NCI-H226 (cell line): ENCODE measurements around the gene DTX1.

Experiments
- DNase-seq: peaks from one replicate; pipeline ENCODE4 v3.0.0-alpha.2; 2015

Gene DTX1

DNA sequence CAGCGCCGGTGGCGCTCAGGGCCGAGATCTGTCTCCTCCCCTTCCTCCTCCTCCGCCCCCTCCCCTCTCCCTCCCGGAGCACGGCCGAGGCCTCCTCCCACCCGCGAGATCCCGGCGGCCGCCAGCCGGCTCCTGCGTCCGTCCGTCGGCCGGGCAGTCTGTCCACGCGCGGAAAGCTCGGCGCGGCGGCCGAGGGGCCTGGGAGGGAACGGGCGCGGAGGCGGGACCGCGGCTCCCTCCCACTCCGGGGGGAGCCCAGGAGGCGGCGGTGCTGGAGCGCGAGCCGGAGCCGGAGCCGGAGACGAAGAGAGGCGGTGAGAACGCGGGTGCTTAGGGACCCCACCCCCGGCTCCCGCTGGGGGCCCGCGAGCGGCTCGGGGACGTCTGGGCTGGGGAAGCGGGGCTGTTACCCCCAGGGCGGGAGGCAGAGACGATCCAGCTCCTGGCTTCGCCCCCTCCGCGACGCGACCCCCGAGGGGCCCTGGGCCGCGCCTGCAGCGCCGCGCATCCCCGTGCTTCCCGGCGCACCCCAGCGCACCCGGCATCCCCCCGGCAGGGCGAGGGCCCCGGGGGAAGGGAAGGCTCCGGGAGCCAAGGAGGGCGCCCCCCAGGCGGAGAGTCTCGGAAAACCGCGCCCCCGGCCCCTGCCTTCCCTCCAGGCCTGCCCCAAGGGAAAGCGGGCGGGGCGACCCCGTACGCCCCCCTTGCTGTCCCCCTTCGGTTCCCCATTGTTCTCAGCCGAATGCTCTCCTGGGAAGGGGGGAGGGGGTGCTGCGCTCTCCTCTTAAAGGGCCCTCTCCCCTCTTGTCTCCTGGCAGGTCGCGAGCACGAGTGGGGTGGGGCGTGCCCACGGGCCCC, at the start of gene DTX1:
TSS of gene DTX1 (plus strand) at position 100 of the 858 bp plus-strand sequence. CDS start 1,463 bp downstream, outside the sequence.
- no peak for DNase-seq

DNA sequence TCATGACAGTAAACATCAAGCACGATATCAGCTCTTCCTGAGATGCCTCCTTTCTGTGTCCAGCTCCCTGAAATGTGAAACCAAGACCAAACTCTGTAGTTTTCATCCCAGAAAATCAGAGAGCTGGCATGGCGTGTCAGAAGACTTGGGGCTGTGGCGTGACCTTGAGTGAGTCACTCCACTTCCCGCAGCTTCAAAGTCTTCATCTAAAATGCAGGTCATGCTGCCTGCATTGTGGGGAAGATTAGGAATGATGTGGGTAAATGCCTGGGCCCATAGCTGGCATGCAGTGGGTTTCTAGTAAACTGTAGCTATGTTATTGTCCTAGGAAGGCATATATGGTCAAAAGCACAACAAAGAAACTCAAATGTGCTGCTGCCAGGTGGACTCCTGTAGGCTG, 49.4 kb upstream of the DTX1 start:
- DNase-seq, result peak; percentile 56

DNA sequence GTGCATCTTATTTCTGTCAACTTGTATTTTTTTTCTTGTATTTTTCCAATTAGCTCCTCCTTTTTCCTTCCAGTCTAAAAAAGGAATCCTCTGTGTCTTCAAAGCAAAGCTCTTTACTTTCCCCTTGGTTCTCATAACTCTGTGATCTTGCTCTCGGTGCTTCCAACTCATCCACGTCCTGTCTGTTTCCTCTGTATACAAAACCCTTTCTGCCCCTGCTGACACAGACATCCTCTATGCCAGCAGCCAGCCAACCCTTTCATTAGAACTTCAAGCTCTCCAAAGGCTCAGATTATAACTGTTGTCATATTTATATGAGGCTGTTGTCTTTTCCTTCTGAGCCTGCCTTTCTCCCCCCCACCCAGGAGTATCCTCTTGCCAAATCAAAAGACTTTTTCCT, 45.8 kb upstream of the DTX1 start:
- DNase-seq, result no peak

DNA sequence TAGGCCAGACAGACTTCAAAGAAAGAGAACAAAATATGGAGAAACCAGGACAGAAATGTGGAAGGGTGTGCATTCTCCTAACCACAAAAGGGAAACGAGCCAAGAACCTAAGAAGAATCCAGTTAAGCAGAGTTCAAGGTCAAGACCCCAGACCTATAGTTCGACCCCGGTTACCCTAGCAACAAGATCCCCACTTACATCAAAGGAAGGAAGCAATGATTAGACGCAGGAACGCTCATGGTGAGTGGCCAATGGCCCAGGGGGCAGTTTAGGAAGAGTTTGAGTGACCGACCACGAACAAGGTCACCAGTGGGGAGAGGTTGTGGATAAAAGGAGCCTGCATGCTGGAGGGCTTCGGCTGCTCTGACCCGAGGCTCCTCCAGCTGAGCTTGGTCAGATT, 42.0 kb upstream of the DTX1 start:
- DNase-seq, result no peak

DNA sequence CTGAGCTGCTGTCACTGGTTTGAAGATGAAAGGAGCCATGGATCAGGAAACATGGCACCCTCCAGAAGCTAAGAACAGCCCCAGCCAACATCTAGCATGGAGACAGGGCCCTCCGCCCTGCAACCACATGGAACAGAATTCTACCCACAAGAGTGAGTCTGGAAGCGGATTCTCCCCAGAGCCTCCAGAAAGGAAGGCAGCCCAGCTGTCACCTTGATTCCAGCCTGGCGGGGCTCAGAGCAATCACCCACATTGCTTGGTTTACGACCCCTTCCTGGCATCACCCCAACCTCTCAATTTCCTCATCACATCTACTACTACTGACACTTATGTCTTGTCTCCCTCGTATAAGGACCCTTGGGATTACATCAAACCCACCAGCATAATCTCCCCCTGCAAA, 39.7 kb upstream of the DTX1 start:
- no peak for DNase-seq

DNA sequence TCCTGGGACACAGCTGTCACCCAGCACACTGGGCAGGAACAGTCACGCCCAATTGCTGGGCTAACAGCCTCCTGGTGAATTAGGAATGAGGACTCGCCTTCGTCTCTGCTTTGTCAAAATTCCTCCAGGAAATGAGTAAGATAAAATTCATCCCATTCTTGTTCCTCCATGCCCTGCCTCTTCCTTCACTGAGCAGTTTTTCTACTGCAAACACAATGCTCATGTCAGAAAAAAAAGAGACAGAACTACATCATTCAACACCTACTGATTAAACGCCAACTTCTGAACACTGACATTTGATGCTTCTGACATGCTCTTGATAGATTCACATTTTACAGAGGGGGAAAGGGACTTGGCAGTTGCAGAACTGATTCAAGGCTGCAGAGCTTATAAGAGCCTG, 37.5 kb upstream of the DTX1 start:
- DNase-seq, result peak; percentile 28

DNA sequence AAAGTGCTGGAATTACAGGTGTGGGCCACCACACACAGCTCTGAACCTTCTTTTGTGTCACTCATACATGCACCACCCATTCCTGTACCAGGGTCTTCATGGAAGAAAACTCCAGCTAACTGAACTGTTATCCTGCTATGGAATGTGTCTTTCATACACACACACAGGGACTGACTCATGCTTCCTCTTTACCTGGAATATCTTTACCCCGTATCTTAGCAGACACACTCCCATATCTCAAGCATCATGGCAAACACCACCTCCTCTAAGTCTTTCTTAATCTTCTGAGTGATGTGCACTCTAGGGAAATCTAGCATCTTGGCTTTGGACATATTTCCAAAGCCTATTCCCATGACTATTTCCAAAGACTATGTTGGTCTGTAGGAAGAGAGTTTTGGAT, 35.0 kb upstream of the DTX1 start:
- no peak for DNase-seq

DNA sequence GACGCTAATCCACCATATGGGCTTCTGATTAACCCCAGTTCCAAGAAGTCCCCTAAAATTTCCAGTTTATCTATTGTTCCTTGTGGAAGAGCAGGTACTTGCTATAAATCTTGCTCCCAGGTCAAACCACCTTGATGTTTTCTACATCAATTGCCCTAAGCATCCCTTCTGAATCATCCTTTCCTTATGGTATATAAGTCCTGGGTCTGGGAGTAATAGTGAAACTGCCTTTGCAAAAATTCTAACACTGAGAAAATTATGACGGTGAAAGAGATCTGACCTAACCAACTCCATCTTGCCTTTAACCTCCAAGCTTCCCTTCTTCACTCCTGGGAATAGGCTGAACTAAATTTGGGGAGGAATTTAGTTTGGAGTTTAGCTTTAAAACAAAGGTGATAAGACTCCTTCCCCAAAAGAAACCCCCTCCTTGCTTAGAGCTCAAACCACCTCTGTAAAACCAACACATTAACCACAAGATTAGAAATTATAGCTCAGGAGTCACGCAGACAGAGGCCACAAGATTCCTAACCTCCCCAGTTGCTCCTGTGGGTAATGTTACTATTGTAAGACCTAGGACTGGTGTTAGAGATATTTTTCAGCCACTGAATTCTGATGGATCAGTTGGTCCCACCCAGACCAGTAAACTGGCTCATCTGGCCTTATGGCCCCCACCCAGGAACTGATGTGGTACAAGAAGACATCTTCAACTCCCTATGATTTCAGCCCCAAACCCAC, 33.8 kb upstream of the DTX1 start:
- DNase-seq, result no peak

DNA sequence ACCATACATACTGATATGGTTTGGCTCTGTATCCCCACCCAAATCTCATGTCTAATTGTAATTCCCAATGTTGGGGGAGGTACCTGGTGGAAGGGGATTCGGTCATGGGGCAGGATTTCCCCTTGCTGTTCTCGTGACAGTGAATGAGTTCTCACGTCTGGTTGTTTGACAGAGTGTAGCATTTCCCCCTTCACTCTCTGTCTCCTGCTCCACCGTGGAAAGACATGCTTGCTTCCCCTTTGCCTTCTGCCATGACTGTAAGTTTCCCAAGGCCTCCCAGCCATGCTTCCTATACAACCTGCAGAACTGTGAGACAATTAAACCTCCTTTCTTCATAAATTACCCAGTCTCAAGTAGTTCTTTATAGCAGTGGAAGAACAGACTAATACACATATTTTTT, 28.8 kb upstream of the DTX1 start:
- no peak for DNase-seq

DNA sequence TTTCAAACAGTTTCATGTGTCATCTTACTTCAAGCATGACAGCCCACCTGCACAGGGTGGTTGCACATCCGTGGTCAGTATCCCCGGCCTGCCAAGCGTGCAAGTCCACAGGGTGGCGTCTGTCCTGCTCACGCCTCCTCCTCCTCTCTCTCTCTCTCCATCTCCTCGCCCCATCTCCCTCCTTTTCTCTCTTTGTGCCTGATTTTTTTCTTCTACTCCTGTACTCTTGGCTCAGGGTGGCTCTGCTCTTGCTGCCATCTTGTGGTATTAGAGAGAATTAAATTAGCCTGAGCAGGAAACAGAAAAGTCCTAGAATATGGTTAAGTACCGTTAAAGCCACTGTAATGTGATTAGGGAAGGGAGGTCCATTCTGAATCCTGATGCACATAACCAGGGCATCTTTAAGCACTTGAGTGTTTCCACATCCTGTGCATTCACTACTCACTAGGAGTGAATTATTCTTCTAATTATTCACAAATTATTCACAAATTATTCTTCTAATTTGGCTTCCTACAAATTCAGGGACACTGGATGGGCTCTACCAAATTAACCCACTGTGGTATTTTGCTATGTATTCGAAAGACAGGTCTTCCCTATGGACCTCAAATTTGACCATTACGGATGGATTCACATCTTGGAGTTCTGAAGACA, 25.5 kb upstream of the DTX1 start:
- DNase-seq, result peak; percentile 38

DNA sequence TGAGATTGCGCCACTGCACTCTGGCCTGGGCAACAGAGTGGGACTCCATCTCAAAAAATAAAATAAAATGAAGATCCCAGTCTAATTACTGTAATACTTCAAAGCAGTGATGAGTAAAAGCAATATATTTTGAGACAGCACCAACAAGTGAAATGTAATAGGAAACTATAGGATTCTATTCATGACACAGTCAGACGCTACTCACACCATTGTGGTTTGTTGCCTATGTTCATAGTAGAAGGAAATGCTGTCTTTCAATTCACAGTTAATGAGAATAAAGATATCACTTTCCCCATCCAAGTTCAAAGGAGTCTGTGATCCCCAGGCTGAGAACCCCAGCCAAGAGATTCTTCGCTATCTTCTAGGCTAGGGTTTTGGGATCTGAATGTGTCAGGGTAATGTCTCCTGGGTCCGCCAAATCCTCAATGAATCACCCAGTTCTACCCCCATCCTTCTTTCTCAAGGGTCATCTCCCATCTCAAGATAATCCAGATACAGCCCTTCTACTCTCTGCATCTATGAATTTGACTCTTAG, 16.6 kb upstream of the DTX1 start:
- DNase-seq, result no peak

DNA sequence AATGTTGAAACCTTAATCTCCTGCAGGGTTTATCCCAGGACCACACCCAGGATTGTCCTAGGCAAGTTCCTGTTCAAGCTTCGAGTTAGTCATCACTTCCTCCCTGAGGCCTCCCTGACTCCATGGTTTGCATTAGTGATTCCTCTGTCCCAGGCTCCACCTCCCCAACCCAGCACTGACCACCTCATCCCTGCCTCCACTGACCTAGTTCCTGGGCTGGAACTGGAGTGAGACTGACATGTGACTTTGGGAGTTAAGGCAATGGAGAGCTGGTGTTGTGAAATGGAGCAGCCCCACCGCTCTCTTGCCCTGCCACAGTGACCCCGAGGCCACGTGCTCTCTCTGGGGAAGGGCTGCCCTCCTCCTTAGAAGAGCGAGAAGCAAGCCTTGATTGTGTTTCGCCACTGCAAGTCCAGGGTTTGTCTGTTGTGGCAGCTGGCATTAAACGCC, 15.8 kb upstream of the DTX1 start:
- peak; percentile 92 for DNase-seq

DNA sequence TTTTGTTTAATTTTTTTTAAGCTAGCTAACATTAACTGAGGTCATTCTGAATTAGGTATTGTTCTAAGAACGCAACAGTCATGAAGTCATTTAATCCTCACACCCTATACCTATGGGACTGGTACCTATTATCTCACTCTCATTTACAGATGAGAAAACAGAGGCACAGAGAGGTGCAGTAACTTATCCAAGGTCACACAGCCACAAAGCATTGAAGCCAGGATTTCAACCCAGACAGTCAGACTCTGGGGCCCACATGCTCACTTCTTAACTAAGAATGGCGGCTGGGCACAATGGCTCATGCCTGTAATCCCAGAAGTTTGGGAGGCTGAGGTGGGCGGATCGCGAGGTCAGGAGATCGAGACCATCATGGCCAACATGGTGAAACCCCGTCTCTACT, 15.0 kb upstream of the DTX1 start:
- no peak for DNase-seq

DNA sequence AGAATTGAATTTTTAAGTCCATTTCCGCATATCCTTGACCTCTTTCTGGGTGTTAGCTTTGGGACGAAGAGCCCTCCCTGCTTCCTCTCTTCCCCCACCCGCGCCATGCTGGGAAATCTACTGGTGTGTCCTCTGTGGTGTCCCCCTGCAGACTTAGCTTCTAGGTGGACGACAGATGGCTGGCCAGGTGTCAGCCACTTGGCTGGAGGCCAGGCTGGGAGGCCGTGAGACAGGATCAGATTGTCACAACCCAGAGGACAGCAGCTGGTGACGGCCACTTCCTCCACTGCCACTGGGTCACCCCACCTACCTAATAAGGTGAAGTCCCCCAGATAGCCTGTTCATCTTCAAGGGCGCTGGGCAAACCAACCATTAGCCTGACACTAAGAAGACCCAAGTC, 13.3 kb upstream of the DTX1 start:
- no peak for DNase-seq

DNA sequence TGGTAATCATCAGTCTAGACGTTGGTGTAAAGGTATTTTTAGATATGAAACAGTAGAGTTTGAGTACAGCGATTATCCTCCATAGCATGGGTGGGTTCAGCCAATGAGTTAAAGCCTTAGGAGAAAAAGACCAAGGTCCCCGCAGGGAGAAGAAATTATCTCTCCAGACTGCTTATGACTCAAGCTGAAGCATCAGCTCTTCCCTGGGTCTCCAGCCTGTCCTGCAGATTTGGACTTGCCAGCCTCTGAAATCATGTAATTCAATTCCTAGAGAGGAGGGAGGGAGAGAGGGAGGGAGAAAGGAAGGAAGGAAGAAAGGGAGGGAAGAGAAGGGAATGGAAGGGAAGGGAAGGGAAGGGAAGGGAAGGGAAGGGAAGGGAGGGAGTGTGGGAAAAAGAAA, 12.0 kb upstream of the DTX1 start:
- DNase-seq, result no peak

DNA sequence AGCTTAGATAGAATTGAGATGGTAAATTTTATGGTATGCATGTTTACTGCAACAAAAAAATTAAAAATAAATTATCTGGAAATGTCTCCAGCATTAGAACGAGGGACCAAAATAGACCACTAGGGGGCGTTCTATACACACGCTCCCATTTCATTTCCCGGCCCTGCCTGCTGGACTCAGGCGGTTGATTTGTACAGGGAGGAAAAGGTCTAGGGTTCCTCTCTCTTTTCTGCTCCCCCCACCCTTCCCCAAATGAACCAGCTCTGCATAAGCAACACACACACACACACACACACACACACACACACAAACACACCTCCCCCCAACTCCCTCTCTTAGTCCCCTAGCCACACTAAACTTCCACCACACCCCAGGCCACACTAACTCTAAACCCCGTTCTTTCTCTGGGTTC, 7.8 kb upstream of the DTX1 start:
- peak; percentile 32 for DNase-seq

DNA sequence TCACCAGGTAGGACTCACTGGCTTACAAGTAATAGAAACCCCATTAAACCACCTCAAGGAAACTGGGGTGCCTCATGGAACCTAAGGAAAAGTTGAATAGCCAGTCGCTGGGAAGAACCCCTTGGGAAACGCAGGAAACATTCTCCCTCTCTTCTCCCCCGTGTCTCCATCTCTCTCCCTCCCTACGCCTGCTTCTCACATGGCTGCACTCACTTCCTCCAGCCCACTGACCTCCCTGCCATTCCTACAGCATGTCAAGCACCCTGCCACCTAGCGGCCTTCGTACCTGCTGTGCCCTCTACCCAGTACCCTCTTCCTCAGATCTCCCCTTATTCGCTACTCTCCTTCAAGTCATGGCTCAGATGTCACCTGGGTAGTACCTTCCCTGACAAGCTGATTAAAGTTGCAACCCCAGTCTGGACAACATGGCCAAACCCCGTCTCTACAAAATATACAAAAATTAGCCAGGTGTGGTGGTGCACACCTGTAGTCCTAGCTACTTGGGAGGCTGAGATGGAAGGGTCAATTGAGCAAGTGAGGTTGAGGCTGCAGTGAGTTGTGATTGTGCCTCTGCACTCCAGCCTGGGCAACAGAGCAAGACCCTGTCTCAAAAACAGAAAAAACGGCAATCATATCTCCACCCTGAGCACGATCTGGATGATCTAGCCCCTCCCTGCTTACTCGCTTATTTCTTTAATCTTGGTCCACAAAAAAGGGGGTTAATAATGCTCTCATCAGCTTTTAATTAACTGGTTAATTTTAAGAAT, 6.4 kb upstream of the DTX1 start:
- peak; percentile 10 for DNase-seq

DNA sequence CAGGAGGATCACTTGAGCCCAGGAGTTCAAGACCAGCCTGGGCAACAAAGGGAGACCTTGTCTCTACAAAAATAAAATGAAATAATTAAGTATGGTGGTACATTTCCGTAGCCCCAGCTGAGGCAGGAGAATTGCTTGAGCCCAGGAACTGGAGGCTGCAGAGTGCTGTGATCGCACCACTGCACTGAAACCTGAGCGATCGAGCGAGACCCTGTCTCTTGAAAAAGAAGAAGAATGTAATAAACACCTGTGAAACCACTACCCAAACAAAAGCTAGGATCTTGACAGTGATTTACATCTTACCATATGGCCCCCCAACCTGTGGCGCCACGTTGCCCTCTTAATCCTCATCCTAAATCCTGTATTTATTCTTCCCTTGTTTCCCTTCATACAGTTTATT, 5.7 kb upstream of the DTX1 start:
- no peak for DNase-seq

DNA sequence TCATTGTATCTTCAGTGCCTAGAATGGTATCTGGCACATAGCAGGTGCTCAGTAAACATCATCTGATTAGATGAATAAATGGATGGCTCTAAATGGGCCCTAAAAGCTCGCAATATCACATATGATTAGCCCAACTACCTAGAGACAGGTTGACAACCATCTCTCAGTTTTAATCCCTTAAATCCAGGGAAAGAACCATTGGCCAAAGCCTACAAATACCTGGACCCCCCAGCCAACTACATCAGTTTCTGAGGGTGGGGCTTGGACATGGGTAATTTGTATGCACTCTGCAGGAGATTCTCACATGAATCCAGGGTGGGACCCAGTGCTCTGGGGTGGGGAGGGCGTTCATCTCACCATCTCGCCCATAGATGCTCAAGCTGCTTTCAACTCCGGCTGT, 4.8 kb upstream of the DTX1 start:
- DNase-seq, result no peak

DNA sequence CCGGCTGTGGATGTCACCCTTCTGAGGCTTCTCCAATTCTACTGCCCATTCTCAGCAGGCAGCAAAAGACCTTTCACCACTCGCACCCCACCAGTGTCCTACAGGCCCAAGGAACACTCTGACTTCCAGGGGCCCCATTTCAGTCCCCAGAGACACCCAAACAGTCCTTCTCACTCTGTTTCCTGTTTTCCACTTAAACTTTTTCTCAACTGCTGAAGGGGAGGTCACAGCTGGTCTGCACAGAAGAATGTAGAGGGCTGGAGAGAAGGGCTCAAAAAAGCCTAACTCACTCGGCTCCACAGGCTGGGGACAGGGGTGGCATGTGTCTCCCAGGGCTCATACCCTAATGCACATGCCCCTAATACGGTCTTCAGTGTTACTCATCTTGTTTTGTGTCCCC, 4.2 kb upstream of the DTX1 start:
- DNase-seq, result no peak

DNA sequence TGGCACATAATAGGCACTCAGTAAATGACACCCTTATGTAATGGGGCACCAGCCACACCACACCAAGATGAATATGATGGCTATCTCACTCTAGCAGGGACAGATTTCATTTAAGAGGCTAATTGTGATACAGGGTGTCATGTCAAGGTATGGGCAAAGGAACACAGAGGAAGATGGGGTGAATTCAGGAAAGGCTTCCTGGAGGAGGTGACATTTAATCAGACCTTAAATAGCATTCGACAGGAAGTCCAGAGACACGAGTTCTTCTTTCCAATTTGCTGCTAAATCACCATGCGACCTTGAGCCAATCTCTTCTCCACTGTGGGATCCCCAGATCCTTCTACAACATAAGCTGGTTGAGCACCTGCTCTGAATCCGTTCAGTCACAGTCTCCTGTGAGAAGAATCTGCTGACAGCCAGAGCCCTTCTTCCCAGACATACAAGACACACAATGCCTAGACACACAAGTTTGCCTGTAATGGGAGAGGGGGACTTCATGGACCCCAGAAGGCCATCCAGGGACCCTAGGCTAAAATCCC, 1.5 kb upstream of the DTX1 start:
- DNase-seq, result no peak

DNA sequence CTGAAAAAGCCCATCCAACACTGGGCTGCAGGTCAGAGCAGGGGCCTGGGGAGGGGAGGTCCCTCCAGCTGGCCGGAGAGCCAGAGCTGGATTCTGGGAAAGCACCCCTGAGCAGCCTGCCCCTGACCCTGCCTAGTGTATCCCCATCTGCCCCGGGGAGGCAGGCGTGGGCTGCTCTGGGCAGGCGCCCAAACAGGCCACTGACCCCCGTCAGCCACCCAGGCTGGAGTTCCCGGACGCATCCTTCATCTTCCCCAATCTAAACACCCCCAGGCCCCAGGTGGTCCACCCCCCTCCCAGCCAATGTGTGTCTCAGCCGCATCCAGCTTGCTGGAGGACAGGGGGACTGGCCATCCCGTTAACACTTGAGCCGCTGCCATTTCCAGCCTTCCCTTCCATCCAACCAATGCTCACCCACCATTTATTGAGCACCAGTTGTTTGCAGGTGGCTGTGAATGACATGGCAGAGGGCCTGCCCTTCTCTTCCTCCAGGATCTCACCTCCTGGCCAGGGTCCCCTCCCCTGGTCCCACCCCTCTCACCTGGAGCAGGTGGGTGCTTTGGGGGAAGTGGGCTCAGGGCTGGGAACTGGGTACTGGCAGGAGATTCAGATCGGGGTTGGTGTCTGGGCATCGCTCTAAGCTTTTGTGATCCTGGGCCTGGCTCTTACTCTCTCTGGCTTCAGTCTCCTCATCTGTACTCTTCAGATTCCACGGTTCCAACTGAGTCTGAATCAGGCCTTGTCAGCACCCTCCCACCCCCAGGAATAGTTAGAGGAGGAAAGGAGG, 743 bp upstream of the DTX1 start:
- DNase-seq, result no peak
